Keratinocyte (primary cell): ENCODE data around the gene PPP6R1.

Experiments
- CTCF ChIP-seq, 3 experiments: IDR thresholded peaks in 1 of 3; conservative IDR thresholded peaks in 1 of 3; optimal IDR thresholded peaks in 1 of 3; 2 replicates in 2 of 3; 3 replicates in 1 of 3; pipeline versions ENCODE3 to v1.5.1; 2011; ENCODE audit warnings: low read length in 3 of 3, mild to moderate bottlenecking in 3 of 3, moderate library complexity in 2 of 3, control low read depth in 1 of 3, inconsistent platforms in 1 of 3; ENCODE audit not compliant: insufficient read depth in 2 of 3; ENCODE audit errors: extremely low read depth in 1 of 3
- EZH2 ChIP-seq: IDR thresholded peaks from one replicate; pipeline ENCODE4 v1.6.1; 2012; ENCODE audit warnings: inconsistent platforms, mild to moderate bottlenecking, low read length, moderate library complexity

GRCh38 chr19:55303477-55303876 lies 44.7 kb upstream of the PPP6R1 start:
- TF ChIP-seq CTCF (optimal IDR thresholded peaks at IDR 0.05 in 1 of 3, IDR thresholded peaks at IDR 0.05 in 1 of 3, conservative IDR thresholded peaks at IDR 0.05 in 1 of 3; ENCODE audit: extremely low read depth in 1 of 3, insufficient read depth in 2 of 3, low read length in 3 of 3) (no peak), EZH2 (no peak)
